PFSK-1 (cell line): Measurements from ENCODE around the gene CXCR6.

Experiments used
- FOXP2 ChIP-seq: optimal IDR thresholded peaks from 2 replicates; pipeline ENCODE3; 2011; ENCODE audit warnings: borderline replicate concordance, control low read depth, inconsistent platforms; ENCODE audit not compliant: insufficient read depth; ENCODE audit errors: extremely low read length, extremely low read depth
- POLR2AphosphoS5 ChIP-seq: IDR thresholded peaks from 2 replicates; pipeline ENCODE4 v1.6.1; 2012; ENCODE audit warnings: low read depth, mild to moderate bottlenecking, control low read depth, low read length, moderate library complexity
- REST ChIP-seq, 2 experiments: IDR thresholded peaks; 2 replicates each; pipeline versions ENCODE4 v1.6.1 to v1.8.0; 2011 to 2012; ENCODE audit warnings: low read depth in 2 of 2, low read length in 2 of 2, control low read depth in 1 of 2, inconsistent platforms in 1 of 2, mild to moderate bottlenecking in 1 of 2, moderate library complexity in 1 of 2; ENCODE audit not compliant: insufficient read depth in 1 of 2
- SIN3A ChIP-seq: IDR thresholded peaks from 2 replicates; pipeline ENCODE4 v1.6.1; 2012; ENCODE audit warnings: mild to moderate bottlenecking, low read length, moderate library complexity, borderline replicate concordance; ENCODE audit not compliant: insufficient read depth
- TAF1 ChIP-seq: IDR thresholded peaks from 2 replicates; pipeline ENCODE4 v1.6.1; 2012; ENCODE audit warnings: low read length, control low read depth, borderline replicate concordance; ENCODE audit not compliant: insufficient read depth

Gene CXCR6

GRCh38 chr3:45922039-45922326 lies 21.3 kb upstream of the CXCR6 start:
- TF ChIP-seq SIN3A (no peak), POLR2AphosphoS5 (no peak), FOXP2 (no peak)

GRCh38 chr3:45922950-45923590 lies 20.2 kb upstream of the CXCR6 start:
- no peak for TF ChIP-seq REST (IDR thresholded peaks at IDR 0.05; ENCODE audit: insufficient read depth in 1 of 2, low read depth in 2 of 2, low read length in 2 of 2)
- TF ChIP-seq SIN3A, result no peak
- no peak for TF ChIP-seq TAF1
- TF ChIP-seq FOXP2, result no peak
- TF ChIP-seq POLR2AphosphoS5, result no peak

GRCh38 chr3:45923755-45924154 lies 19.5 kb upstream of the CXCR6 start:
- no peak for TF ChIP-seq REST (IDR thresholded peaks at IDR 0.05; ENCODE audit: insufficient read depth in 1 of 2, low read depth in 2 of 2, low read length in 2 of 2)
- TF ChIP-seq POLR2AphosphoS5, result no peak
- no peak for TF ChIP-seq SIN3A
- TF ChIP-seq TAF1, result no peak
- no peak for TF ChIP-seq FOXP2

- TF ChIP-seq FOXP2, result no peak
Observed at GRCh38 chr3:45927881-45928280, 15.4 kb upstream of the CXCR6 start.

- no peak for TF ChIP-seq FOXP2
- no peak for TF ChIP-seq SIN3A
- TF ChIP-seq TAF1, result no peak
- no peak for TF ChIP-seq REST (IDR thresholded peaks at IDR 0.05; ENCODE audit: insufficient read depth in 1 of 2, low read depth in 2 of 2, low read length in 2 of 2)
- TF ChIP-seq POLR2AphosphoS5, result no peak
Observed at GRCh38 chr3:45929042-45929679, 14.1 kb upstream of the CXCR6 start.

- TF ChIP-seq REST (IDR thresholded peaks at IDR 0.05; ENCODE audit: insufficient read depth in 1 of 2, low read depth in 2 of 2, low read length in 2 of 2) (no peak), SIN3A (no peak), FOXP2 (no peak), POLR2AphosphoS5 (no peak), TAF1 (no peak)
Observed at GRCh38 chr3:45931496-45931895, 11.8 kb upstream of the CXCR6 start.
